ENCODE results near the gene BRD9.

DNA sequence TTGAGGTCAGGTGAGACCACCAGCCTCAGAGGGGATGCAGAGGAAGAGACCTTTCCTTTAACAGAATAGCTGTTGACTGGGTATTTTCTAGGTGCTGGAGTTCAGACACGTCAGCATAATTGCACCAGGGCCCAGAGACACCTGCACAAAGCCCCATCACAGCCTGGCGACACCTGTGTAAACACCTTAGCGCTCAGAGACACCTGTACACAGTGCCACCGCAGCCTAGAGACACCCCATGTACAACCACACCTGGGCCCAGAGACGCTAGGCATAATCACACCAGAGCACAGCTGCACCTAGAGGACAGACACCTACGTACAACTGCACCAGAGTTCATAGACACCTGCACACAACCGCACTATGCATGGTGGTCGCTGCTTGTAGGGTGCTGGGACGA is 1.1 kb upstream of the BRD9 start:
- TF ChIP-seq EZH2 (IDR thresholded peaks at IDR 0.05; ENCODE audit: borderline replicate concordance, low read depth, low read length, severe bottlenecking) (no peak), CTCF (IDR thresholded peaks at IDR 0.05; ENCODE audit: extremely low read depth in 1 of 2, insufficient read depth in 1 of 2, low read depth in 1 of 2, low read length in 2 of 2) (no peak), POLR2A (IDR thresholded peaks at IDR 0.05; ENCODE audit: low read depth, low read length) (no peak), GATA2 (IDR thresholded peaks at IDR 0.05; ENCODE audit: insufficient read depth, insufficient read length, low read depth, low read length) (no peak), MYC (IDR thresholded peaks at IDR 0.05; ENCODE audit: low read depth, low read length) (no peak), POLR2AphosphoS5 (IDR thresholded peaks at IDR 0.05; ENCODE audit: insufficient read depth, low read depth, low read length) (no peak), JUN (IDR thresholded peaks at IDR 0.05; ENCODE audit: borderline replicate concordance, insufficient read depth, insufficient read length, low read depth) (no peak), FOS (IDR thresholded peaks at IDR 0.05; ENCODE audit: borderline replicate concordance, insufficient read depth, low read length) (no peak)
- TF ChIP-seq, protein P1, sequence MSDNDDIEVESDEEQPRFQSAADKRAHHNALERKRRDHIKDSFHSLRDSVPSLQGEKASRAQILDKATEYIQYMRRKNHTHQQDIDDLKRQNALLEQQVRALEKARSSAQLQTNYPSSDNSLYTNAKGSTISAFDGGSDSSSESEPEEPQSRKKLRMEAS (IDR thresholded peaks at IDR 0.05; ENCODE audit: insufficient read depth, insufficient read length): no peak

All from endothelial cell of umbilical vein (primary cell).